ENCODE data around the gene RCVRN. TPM values are rescaled to one million over a fixed set of nuclear protein-coding genes. Genes with fewer than 3 reads are reported as not detected.

The RCVRN gene
- total RNA-seq: under 1 TPM in 2 of 3 donors, not detected in 1; 0.16 to 0.27 TPM
- long read RNA-seq, donor 1: 0 reads
- long read RNA-seq, donor 2: 0 reads

GRCh38 chr17:9905078-9905415, at the start of gene RCVRN:
TSS of gene RCVRN (minus strand) at chr17:9905271. CDS start at chr17:9905180, 91 bp downstream.
- H3K4me1 ChIP-seq (ENCODE audit: low read depth): no peaks in the 10 kb centered on the region
- no peaks in the 10 kb centered on the region for H3K9me3 ChIP-seq
- TF ChIP-seq CTCF (IDR thresholded peaks at IDR 0.05): no peak
- intact Hi-C loops (cut with DNase I, micrococcal nuclease): no loop called here
- no peak within 1 kb of the TSS for H3K4me3 ChIP-seq
- DNase-seq: no peak
- no peak for ATAC-seq
- no peaks in the 10 kb centered on the region for H3K36me3 ChIP-seq (ENCODE audit: low read depth)

GRCh38 chr17:9953492-9953891, 48.4 kb upstream of the RCVRN start:
- Histone ChIP-seq H3K4me1 (ENCODE audit: low read depth) (no peaks in the 10 kb centered on the region), H3K9me3 (no peaks in the 10 kb centered on the region), H3K36me3 (ENCODE audit: low read depth) (no peaks in the 10 kb centered on the region), H3K4me3 (no peak overlapping the region)
- DNase-seq: no peak
- ATAC-seq: no peak
- no peak for TF ChIP-seq CTCF (IDR thresholded peaks at IDR 0.05)
- intact Hi-C loops (cut with DNase I, micrococcal nuclease): no loop called here

GRCh38 chr17:9951803-9952202, 46.7 kb upstream of the RCVRN start:
- H3K9me3 ChIP-seq: no peaks in the 10 kb centered on the region
- ATAC-seq: no peak
- no peak overlapping the region for H3K4me3 ChIP-seq
- DNase-seq: no peak
- H3K4me1 ChIP-seq (ENCODE audit: low read depth): no peaks in the 10 kb centered on the region
- no peak for TF ChIP-seq CTCF (IDR thresholded peaks at IDR 0.05)
- no peaks in the 10 kb centered on the region for H3K36me3 ChIP-seq (ENCODE audit: low read depth)
- intact Hi-C loops (cut with DNase I, micrococcal nuclease): no loop called here

GRCh38 chr17:9948928-9949327, 43.9 kb upstream of the RCVRN start:
- H3K4me3 ChIP-seq: no peak overlapping the region
- ATAC-seq (no peak), DNase-seq (no peak)
- no peaks in the 10 kb centered on the region for H3K36me3 ChIP-seq (ENCODE audit: low read depth)
- H3K4me1 ChIP-seq (ENCODE audit: low read depth): no peaks in the 10 kb centered on the region
- intact Hi-C loops (cut with DNase I, micrococcal nuclease): no loop called here
- no peaks in the 10 kb centered on the region for H3K9me3 ChIP-seq
- no peak for TF ChIP-seq CTCF (IDR thresholded peaks at IDR 0.05)

GRCh38 chr17:9944704-9945103, 39.6 kb upstream of the RCVRN start:
- H3K36me3 ChIP-seq (ENCODE audit: low read depth): no peaks in the 10 kb centered on the region
- no peaks in the 10 kb centered on the region for H3K4me1 ChIP-seq (ENCODE audit: low read depth)
- no peak for TF ChIP-seq CTCF (IDR thresholded peaks at IDR 0.05)
- H3K9me3 ChIP-seq: no peaks in the 10 kb centered on the region
- DNase-seq (no peak), ATAC-seq (no peak)
- intact Hi-C loops (cut with DNase I, micrococcal nuclease): no loop called here
- H3K4me3 ChIP-seq: no peak overlapping the region

- intact Hi-C loops (cut with DNase I, micrococcal nuclease): no loop called here
- Histone ChIP-seq H3K4me1 (ENCODE audit: low read depth) (no peaks in the 10 kb centered on the region), H3K4me3 (no peak overlapping the region), H3K36me3 (ENCODE audit: low read depth) (no peaks in the 10 kb centered on the region), H3K9me3 (peaks cover 4% of the 10 kb centered on the region)
- DNase-seq (no peak), ATAC-seq (no peak)
- TF ChIP-seq CTCF (IDR thresholded peaks at IDR 0.05): no peak
Observed at GRCh38 chr17:9943343-9943742, 38.3 kb upstream of the RCVRN start.
